Neural cell (in vitro differentiated cells): ENCODE data around the gene CACNA1D. TPM values are rescaled to one million over a fixed set of nuclear protein-coding genes. Genes with fewer than 3 reads are reported as not detected.

ENCODE experiments used
- H2AFZ ChIP-seq: fragments of 200-600, 300-800 bp; sonication (generic), shearing (Covaris generic); 2 replicates; pipeline ENCODE4 v1.6.0; 2014; ENCODE audit warnings: low read depth, mild to moderate bottlenecking, antibody characterized with exemption, low read length, moderate library complexity
- H3F3A ChIP-seq: fragments of 200-600 bp; shearing (Covaris generic); 2 replicates; pipeline ENCODE4 v1.6.1; 2016; ENCODE audit warnings: mild to moderate bottlenecking, moderate library complexity, mixed read lengths, antibody characterized with exemption, low read length; ENCODE audit not compliant: insufficient read depth, poor library complexity, severe bottlenecking
- H3K27ac ChIP-seq: fragments of 200-600, 300-800 bp; sonication (generic), shearing (Covaris generic); 2 replicates; pipeline ENCODE4 v1.5.1; 2014; ENCODE audit warnings: mild to moderate bottlenecking, low read length, moderate library complexity
- H3K27me3 ChIP-seq: fragments of 300-800, 200-600 bp; sonication (generic), shearing (Covaris generic); 2 replicates; pipeline ENCODE4 v1.6.0; 2014; ENCODE audit warnings: mild to moderate bottlenecking, low read depth, low read length, moderate library complexity; ENCODE audit not compliant: insufficient read depth
- H3K36me3 ChIP-seq: fragments of 300-800, 200-600 bp; sonication (generic), shearing (Covaris generic); 2 replicates; pipeline ENCODE4 v1.5.1; 2014; ENCODE audit warnings: mild to moderate bottlenecking, antibody characterized with exemption, low read length, moderate library complexity; ENCODE audit not compliant: insufficient read depth
- H3K4me2 ChIP-seq: fragments of 300-800, 200-600 bp; sonication (generic), shearing (Covaris generic); 2 replicates; pipeline ENCODE4 v1.6.0; 2014; ENCODE audit warnings: mild to moderate bottlenecking, low read length
- H3K4me3 ChIP-seq: fragments of 300-800, 200-600 bp; sonication (generic), shearing (Covaris generic); 2 replicates; pipeline ENCODE4 v1.5.1; 2014; ENCODE audit warnings: mild to moderate bottlenecking, low read length, moderate library complexity
- H3K79me2 ChIP-seq: fragments of 200-600 bp; shearing (Covaris generic); replicated peaks from 2 replicates; pipeline ENCODE4 v1.6.0; 2014; ENCODE audit warnings: mild to moderate bottlenecking, low read length, moderate library complexity; ENCODE audit not compliant: insufficient read depth
- H3K9ac ChIP-seq: fragments of 300-800, 200-600 bp; sonication (generic), shearing (Covaris generic); 2 replicates; pipeline ENCODE4 v1.6.1; 2016; ENCODE audit warnings: mild to moderate bottlenecking, low read length, mixed read lengths
- H3K9me2 ChIP-seq: fragments of 200-600 bp; shearing (Covaris generic); 2 replicates; pipeline ENCODE4 v1.6.1; 2016; ENCODE audit warnings: mild to moderate bottlenecking, low read length, mixed read lengths; ENCODE audit not compliant: insufficient read depth
- H3K9me3 ChIP-seq: fragments of 200-600, 300-800 bp; sonication (generic), shearing (Covaris generic); 2 replicates; pipeline ENCODE4 v1.6.1; 2016; ENCODE audit warnings: mild to moderate bottlenecking, mixed run types, low read length, moderate library complexity, mixed read lengths
- H4K20me1 ChIP-seq: fragments of 200-600 bp; shearing (Covaris generic); 2 replicates; pipeline ENCODE4 v1.6.1; 2016; ENCODE audit warnings: mild to moderate bottlenecking, mixed run types; ENCODE audit not compliant: insufficient read depth
- CTCF ChIP-seq: fragments of 450-650 bp; IDR thresholded peaks from 2 replicates; pipeline ENCODE4 v1.5.1; 2014; ENCODE audit warnings: antibody characterized with exemption, mild to moderate bottlenecking, moderate library complexity; ENCODE audit not compliant: poor library complexity, severe bottlenecking
- EP300 ChIP-seq: fragments of 450-650 bp; conservative IDR thresholded peaks from 2 replicates; pipeline ENCODE4 v1.6.1; 2014; ENCODE audit warnings: antibody characterized with exemption, mild to moderate bottlenecking, moderate library complexity; ENCODE audit not compliant: poor library complexity, severe bottlenecking
- EZH2 ChIP-seq: fragments of 200-600, 300-800 bp; shearing (Covaris generic), sonication (generic); IDR thresholded peaks from 2 replicates; pipeline ENCODE4 v1.6.1; 2014; ENCODE audit warnings: antibody characterized with exemption, low read length, borderline replicate concordance, mild to moderate bottlenecking; ENCODE audit not compliant: insufficient read depth, poor library complexity, severe bottlenecking
- MXI1 ChIP-seq: fragments of 450-650 bp; conservative IDR thresholded peaks from 2 replicates; pipeline ENCODE4 v1.6.1; 2014; ENCODE audit warnings: antibody characterized with exemption, mild to moderate bottlenecking; ENCODE audit not compliant: poor library complexity, severe bottlenecking
- POLR2AphosphoS5 ChIP-seq: IDR thresholded peaks from 2 replicates; pipeline ENCODE4 v1.6.1; 2012
- RAD21 ChIP-seq: fragments of 450-650 bp; conservative IDR thresholded peaks from 2 replicates; pipeline ENCODE4 v1.6.1; 2014; ENCODE audit warnings: antibody characterized with exemption, mild to moderate bottlenecking, moderate library complexity
- REST ChIP-seq: IDR thresholded peaks from 2 replicates; pipeline ENCODE4 v1.6.1; 2012; ENCODE audit warnings: borderline replicate concordance
- SMC3 ChIP-seq: fragments of 450-650 bp; conservative IDR thresholded peaks from 2 replicates; pipeline ENCODE4 v1.6.1; 2014; ENCODE audit warnings: antibody characterized with exemption, mild to moderate bottlenecking, moderate library complexity; ENCODE audit not compliant: poor library complexity
- TAF1 ChIP-seq: IDR thresholded peaks from 2 replicates; pipeline ENCODE4 v1.6.1; 2012; ENCODE audit warnings: low read depth
- polyA plus RNA-seq: library from polyadenylated mRNA; depleted of rRNA; stranded (reverse); fragments of >200 nt; gene quantifications from 2 replicates; pipeline ENCODE4 v1.2.3, GENCODE V29; 2014

The CACNA1D gene
- polyA plus RNA-seq, 1 donor from 2014 or later, result 22.5 TPM

DNA sequence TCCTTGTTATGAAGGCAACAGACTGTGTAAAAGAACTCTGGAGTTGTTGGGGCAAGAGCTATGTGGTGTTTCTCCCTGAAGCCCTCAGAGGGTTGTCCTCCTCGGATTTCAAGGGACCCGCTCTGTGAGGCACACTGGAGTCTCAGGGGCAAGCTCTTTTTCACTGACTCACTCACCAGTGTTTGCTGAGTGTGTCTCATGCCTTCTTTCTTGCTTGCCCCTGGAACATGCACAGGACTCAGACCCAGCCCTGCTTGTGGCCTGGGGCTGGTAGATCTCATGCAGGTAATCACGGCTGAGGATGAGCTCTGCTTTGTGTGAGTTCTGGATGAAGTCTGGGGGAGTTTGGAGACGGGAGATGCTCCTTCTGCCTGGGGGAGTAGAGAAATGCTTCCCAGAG, 93.7 kb downstream of the CACNA1D start:
- TF ChIP-seq CTCF (no peak), MXI1 (no peak)
- no peaks in the 10 kb centered on the region for H4K20me1 ChIP-seq
- no peak overlapping the region for H3K4me3 ChIP-seq
- H3K79me2 ChIP-seq, result no peaks in the 10 kb centered on the region
- H3K4me2 ChIP-seq, result no peak overlapping the region
- H3K27me3 ChIP-seq, result no peaks in the 10 kb centered on the region
- H3K27ac ChIP-seq, result no peak overlapping the region
- H3K9me2 ChIP-seq, result no peaks in the 10 kb centered on the region
- H3K9ac ChIP-seq, result no peak overlapping the region
- H3F3A ChIP-seq, result no peaks in the 10 kb centered on the region
- H2AFZ ChIP-seq, result no peak overlapping the region
- H3K36me3 ChIP-seq, result no peaks in the 10 kb centered on the region
- H3K9me3 ChIP-seq, result no peaks in the 10 kb centered on the region

DNA sequence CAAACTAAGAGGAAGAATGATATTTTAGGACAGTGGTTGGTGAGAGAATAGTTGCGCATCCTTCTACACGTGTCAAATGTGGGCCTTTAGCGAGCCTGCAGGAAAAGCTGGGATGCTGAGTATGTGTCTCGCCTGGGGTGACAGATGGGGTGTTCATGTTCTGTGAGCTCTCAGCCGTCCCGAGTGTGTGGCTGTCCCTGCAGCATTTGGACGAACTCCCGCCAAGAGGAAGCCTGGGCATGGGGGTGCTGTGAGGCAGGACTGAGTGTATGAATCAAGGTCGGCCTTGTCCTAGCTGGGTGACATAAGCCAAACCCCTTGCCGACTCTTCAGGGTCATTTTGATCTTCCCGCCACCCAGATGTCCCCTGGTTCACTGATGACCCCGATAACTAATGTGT, 94.8 kb downstream of the CACNA1D start:
- Histone ChIP-seq H3F3A (no peaks in the 10 kb centered on the region), H3K36me3 (no peaks in the 10 kb centered on the region), H3K79me2 (no peaks in the 10 kb centered on the region), H3K27me3 (no peaks in the 10 kb centered on the region), H3K9ac (no peak overlapping the region), H4K20me1 (no peaks in the 10 kb centered on the region), H3K9me3 (no peaks in the 10 kb centered on the region), H2AFZ (no peak overlapping the region), H3K9me2 (no peaks in the 10 kb centered on the region), H3K27ac (no peak overlapping the region), H3K4me3 (no peak overlapping the region), H3K4me2 (no peak overlapping the region)
- TF ChIP-seq EZH2 (no peak), TAF1 (no peak), RAD21 (no peak), MXI1 (no peak), REST (no peak), POLR2AphosphoS5 (no peak), CTCF (no peak), SMC3 (no peak), EP300 (no peak)
